HG03103 (cell line): ENCODE measurements around the gene HUWE1.
"Not testable (repeated sequence)": the region's sequence is repeated elsewhere in the genome, so short reads cannot be mapped to it uniquely, and the experiment has no call there.

Experiments used
- ATAC-seq: cut with Tn5 transposase; IDR thresholded peaks from one replicate; pipeline ENCODE4 v1.9.1; 2021; ENCODE audit warnings: low read depth; ENCODE audit not compliant: unreplicated experiment

The HUWE1 gene

GRCh38 chrX:53531255-53531966, 155.1 kb downstream of the HUWE1 start:
- ATAC-seq, result not testable (repeated sequence)

- no peak for ATAC-seq
Measured at GRCh38 chrX:53526999-53527398, 159.5 kb downstream of the HUWE1 start.

GRCh38 chrX:53511322-53511721, 175.2 kb downstream of the HUWE1 start:
- no peak for ATAC-seq

GRCh38 chrX:53504035-53504434, 182.5 kb downstream of the HUWE1 start:
- not testable (repeated sequence) for ATAC-seq

- no peak for ATAC-seq
Measured at GRCh38 chrX:53494436-53494835, 192.1 kb downstream of the HUWE1 start.

GRCh38 chrX:53486285-53486684, 200.2 kb downstream of the HUWE1 start:
- ATAC-seq, result no peak

- no peak for ATAC-seq
Measured at GRCh38 chrX:53483838-53484405, 202.6 kb downstream of the HUWE1 start.

- ATAC-seq, result no peak
Measured at GRCh38 chrX:53483416-53483815, 203.1 kb downstream of the HUWE1 start.
